Right renal pelvis (tissue), 4 donors: ENCODE measurements around the gene KLHL42. TPM values are rescaled to one million over a fixed set of nuclear protein-coding genes. Genes with fewer than 3 reads are reported as not detected.

Experiments used
- DNase-seq, 4 donors: peaks; one replicate each; pipeline ENCODE4 v3.0.0-alpha.2; 2013; ENCODE audit warnings: low read depth in 4 of 4, low spot score in 3 of 4, missing footprints in 1 of 4
- polyA plus RNA-seq, 4 donors: library from polyadenylated mRNA; unstranded; fragments of 120-200 nt; gene quantifications; one replicate each; pipeline ENCODE4 v1.2.1, GENCODE V29; 2013; ENCODE audit not compliant: insufficient read length in 4 of 4

Gene KLHL42
- polyA plus RNA-seq, 4 donors = 27.1 to 37.5 (median 33.1) TPM

GRCh38 chr12:27779416-27779919 lies 565 bp upstream of the KLHL42 start:
- DNase-seq = peak in 1 of 4 donors; percentile 55

- peak in 3 of 4 donors; percentile 11 to 45 (median 29) for DNase-seq
These were observed 777 bp downstream of the KLHL42 start for GRCh38 chr12:27780612-27781408.

- no peak for DNase-seq
These were observed 1.6 kb downstream of the KLHL42 start for GRCh38 chr12:27781680-27782079.

- no peak for DNase-seq
These were observed 2.4 kb downstream of the KLHL42 start for GRCh38 chr12:27782481-27782880.

GRCh38 chr12:27785882-27786570 lies 6.0 kb downstream of the KLHL42 start:
- DNase-seq = no peak

- no peak for DNase-seq
These were observed 7.5 kb downstream of the KLHL42 start for GRCh38 chr12:27787559-27787958.

DNA sequence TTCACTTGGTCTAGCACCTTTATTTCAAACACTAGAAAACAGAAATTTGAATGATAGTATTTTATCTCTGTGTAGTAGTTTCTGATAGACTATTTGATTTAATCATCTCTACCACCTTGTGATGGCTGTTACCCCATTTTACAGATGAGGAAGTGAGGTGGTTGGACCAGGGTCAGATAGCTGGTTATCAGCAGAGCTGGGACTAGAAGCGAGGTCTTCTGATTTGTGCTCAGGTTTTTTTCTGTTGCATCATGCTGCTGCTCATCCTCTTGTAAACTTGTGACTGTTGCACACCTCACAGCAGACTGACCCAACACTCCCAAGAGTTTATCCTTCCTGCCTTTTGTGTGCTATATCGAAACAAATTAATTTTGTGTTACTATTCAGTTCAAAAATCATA lies 10.1 kb downstream of the KLHL42 start:
- no peak for DNase-seq

DNA sequence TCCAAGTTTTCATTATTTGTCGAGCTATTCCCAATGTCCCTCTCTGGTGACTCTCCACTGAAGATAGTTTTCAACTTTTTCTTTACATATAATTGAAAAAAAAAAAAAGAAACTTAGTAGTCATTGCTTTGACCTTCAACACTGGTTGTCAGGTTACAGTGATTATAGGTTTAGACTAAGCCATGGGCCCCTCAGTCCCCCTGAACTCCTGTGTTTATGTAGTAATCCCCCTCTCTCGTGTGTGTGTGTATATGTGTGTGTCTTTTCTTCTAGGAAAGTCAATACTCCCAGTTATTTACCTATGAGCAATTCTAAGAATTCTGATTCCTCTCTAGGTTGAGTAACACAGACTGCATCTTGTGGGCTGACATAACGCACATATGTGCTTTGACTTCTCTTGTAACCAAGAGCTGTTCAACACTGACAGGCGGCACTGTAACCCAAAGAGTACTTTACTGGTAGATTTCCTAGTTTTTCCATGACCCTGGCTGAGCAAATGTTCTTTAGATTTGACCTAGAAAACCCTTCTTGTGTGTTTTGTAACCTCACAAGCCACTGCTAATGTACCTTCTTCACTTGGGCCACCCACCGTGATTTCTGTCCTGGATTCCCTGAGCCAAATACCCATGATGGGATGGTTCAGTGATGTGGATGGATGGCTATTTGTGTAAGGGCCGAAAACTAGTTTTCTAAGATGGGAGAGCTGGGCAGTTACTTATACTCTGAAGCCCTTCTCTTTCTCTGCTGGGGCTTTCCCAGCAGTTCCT lies 15.0 kb downstream of the KLHL42 start:
- DNase-seq = no peak

DNA sequence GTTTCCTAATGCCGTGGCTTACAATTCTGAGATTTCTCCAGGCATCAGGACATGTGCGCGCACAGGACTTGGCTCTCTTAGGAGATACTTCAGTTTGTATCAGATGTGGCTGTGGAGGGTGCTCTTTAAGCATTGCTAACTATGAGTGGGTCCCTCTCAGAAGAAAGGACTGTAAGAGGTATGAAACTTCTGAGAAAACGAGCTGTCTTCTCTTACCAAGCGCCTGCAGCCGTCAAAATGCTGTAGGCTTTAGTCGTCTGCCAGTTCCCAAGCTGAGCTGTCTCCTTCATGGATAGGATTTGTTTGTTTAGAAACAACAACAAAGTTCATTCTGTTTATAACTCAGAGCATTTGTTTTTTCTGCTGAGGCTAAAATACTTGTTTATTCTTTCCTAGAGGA lies 16.1 kb downstream of the KLHL42 start:
- no peak for DNase-seq

DNA sequence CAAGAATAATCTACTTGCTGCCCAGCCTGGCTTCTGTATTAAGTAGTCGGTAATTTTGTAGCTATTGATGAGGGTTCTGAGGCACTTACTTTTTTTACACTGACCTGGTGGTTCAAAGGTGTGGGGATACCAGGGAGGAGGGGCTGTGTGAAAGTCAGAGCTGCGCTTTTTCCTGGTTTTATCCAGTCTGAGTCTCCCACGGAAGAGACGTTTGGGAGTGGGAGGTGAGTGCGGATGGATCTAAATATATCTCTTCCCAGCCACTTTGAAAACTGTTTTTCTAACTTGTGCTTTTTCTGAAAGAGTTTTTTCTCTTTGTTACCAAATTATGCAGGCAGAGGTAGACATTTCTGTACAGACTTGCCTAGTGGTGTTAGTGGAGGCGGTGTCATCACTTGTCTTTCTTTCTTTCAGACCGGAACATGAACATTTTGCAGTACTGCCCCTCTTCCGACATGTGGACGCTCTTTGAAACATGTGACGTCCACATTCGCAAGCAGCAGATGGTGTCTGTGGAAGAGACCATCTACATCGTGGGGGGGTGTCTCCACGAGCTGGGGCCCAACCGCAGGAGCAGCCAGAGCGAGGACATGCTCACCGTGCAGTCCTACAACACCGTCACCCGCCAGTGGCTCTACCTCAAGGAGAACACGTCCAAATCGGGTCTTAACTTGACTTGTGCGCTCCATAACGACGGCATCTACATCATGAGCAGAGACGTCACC lies 17.4 kb downstream of the KLHL42 start:
- no peak for DNase-seq

- DNase-seq = no peak
These were observed 20.8 kb downstream of the KLHL42 start for GRCh38 chr12:27800819-27801218.

DNA sequence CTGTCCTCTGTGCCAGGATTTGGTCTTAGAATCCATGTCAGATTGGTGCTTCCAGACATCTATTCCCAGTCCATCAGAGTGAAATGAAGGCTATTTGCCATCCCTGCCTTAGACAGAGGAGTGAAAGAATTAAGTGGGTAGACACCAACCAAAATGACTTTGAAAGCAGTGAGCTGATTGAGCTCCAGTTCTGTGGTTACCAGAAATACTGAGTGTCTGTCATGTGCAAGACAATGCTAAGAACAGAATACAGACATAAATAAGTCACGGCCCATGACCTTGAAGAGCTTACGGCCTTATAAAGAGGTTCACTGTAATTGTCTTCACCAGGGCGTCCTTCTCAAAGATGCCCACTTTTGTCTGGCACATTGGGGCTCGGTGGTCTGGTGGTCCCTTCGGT lies 21.6 kb downstream of the KLHL42 start:
- DNase-seq = no peak

GRCh38 chr12:27802511-27802910 lies 22.5 kb downstream of the KLHL42 start:
- DNase-seq = no peak

DNA sequence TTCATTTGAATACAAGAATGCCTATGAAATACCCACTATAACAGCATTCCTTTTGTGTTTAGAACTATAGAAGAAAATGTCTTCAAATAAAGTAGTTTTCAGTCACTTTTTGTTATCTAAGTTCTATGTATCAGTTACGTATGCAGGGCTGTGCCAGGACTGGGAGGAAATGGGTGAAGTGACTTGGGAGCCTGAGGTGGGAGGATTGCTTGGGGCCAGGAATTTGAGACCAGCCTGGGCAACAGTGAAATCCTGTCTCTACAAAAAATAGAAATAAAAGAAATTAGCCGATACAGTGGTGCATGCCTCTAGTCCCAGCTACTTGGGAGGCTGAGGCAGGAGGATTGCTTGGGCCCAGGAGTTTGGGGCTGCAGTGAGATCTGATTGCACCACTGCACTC lies 22.9 kb downstream of the KLHL42 start:
- no peak for DNase-seq

- DNase-seq = no peak
These were observed 25.2 kb downstream of the KLHL42 start for GRCh38 chr12:27805238-27805637.

GRCh38 chr12:27806259-27806658 lies 26.2 kb downstream of the KLHL42 start:
- DNase-seq = no peak

DNA sequence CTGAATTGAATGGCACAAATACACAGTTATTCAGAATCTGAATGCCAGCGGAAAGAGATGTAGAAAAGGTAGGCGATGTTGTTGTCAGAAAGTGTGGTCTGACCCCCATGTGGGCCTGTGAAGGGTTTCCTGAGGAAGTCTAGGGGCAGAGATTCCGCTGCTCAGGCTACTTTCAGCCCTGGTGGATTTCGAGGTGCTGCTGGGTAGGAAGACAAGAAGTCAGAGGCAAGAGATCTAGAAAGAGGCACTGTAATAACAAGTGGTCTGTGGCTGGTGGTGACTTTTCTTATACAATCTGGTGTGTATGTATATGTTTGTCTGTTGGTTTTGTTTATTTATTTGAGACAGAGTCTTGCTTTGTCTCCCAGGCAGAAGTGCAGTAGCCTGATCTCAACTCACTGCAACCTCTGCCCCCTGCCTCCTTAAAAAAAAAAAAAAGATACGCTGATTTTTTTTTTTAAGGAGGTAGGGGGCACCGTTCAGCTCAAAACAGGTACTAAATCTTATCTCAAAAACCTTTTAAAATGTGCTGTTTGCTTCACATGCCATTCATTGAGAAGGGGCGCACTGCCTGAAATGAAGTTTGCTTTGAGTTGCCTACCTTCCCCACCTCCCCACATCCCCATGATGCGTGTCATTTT lies 27.1 kb downstream of the KLHL42 start:
- no peak for DNase-seq

- no peak for DNase-seq
These were observed 28.8 kb downstream of the KLHL42 start for GRCh38 chr12:27808841-27809240.

GRCh38 chr12:27810756-27811155 lies 30.7 kb downstream of the KLHL42 start:
- DNase-seq = no peak

GRCh38 chr12:27812502-27812901 lies 32.5 kb downstream of the KLHL42 start:
- no peak for DNase-seq
